GM19395 (cell line): Measurements from ENCODE around the gene APBB1.

Experiments used
- ATAC-seq: cut with Tn5 transposase; IDR thresholded peaks from one replicate; pipeline ENCODE4 v1.9.1; 2021; ENCODE audit warnings: mild to moderate bottlenecking, moderate library complexity; ENCODE audit not compliant: unreplicated experiment

The APBB1 gene

DNA sequence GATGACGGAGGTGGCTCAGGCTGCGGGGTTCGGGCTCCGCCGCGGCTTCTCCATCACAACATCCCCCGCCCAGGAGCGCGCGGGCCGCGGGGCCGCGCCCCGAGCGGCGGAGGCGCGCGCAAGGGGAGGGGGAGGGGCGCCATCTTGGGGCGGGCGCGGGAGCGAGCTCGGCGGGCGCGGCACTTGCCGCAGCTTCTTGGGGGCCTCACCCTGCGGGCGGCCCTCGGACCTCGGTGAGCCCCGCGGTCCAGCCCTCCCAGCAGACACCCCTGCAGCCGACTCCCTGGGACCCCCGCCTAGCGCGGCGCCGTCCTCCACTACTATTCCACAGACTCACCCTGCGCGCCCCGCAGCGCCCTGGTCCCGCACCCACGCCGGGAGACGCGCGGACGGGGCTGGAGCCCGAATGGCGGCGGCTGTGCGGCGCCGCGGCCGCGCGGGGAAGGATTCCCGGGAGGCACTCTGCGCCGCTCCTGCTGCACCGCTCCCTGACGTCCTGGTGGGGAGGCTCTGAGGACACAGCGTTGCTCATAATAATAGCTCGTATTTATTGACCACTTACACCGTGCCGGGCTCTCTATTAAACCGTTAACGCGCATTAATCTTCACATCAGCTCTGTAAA is at the start of gene APBB1:
APBB1 (minus strand) TSS at position 86 of the 623 bp plus-strand sequence. CDS start 7,747 bp downstream, outside the sequence.
- ATAC-seq: peak; percentile 70

DNA sequence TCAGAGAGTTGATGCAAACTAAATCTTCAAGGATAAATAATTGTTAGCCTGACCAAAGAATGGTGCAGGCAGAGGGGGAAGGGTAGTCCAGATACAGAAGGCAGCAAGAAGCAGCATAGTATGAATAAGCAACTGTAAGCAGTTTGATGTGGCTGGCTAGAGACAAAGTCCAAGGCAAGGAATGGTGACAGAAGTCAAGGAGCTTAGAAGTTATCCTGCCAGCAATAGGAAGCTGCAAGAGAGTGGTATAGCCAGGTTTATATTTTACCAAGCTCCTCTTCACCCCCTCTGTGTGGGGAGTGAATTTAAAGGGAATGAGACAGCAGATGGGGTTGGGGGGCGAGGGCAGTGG is 40.2 kb upstream of the APBB1 start:
- ATAC-seq: no peak

DNA sequence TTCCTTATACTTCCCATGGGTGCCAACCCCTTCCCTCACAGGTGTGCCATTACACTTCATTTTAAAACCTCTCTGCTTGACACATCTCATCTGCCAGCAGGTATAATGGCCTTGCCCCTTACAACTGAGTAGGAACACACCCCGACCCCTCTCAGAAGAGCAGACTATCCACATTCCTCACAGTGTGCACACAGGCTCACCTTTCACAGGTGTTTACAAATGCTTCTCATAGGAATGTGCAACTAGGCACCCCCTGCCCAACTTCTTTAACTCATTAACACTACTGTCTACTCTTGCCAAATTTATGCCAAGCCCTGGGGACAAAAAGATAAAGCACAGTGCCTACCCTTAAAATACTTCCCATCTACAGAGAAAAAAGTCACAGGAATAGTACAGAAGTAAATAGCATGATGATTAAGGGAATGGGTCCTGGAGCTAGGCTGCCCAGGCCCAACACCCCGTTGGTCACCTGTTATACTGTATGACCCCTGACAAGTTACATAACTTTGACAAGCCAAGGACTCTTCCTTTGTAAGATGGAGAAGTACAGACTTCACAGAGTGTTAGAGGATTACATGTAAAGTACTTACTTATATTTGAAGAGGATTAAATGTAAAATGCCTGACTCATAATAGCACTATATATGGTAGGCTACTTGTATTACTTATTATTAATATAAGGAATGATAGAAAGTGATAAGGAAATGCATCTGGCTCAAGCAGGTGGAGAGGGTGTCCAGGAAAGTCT is 39.6 kb upstream of the APBB1 start:
- ATAC-seq: no peak

DNA sequence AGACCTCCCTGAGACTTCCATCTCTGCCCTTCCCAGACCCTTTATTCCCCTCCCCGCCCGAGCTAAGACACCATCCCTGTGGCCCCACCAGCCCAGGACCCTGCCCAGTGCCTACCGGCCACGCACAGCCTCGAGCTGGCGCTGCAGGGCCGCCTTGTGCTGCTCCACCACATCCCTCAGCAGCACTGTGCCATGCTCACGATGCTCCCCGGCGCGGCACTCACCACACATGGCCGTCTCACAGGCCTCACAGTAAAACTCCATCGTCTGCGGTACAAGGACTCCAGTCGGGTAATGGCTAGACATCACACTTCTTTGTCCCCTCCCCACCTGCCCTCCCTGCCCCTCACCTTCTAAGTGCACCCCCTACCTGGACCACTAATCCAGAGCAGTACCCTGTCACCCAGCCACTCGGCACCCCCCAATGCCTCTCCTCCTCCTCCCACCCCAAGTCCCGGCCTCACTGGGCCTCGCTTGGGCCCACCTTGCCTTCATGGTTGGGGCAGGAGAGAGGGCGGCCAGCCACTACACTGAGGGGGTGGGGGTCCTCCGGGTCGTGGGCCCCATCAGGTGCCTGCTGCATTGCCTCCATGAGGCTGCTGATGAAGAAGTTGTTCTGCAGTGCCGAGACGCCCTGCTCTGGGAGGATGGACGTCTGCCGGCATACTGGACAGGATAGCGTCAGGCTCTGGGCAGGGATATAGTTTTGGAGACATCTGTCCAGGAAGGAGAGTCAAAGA is 38.9 kb upstream of the APBB1 start:
- ATAC-seq: no peak

DNA sequence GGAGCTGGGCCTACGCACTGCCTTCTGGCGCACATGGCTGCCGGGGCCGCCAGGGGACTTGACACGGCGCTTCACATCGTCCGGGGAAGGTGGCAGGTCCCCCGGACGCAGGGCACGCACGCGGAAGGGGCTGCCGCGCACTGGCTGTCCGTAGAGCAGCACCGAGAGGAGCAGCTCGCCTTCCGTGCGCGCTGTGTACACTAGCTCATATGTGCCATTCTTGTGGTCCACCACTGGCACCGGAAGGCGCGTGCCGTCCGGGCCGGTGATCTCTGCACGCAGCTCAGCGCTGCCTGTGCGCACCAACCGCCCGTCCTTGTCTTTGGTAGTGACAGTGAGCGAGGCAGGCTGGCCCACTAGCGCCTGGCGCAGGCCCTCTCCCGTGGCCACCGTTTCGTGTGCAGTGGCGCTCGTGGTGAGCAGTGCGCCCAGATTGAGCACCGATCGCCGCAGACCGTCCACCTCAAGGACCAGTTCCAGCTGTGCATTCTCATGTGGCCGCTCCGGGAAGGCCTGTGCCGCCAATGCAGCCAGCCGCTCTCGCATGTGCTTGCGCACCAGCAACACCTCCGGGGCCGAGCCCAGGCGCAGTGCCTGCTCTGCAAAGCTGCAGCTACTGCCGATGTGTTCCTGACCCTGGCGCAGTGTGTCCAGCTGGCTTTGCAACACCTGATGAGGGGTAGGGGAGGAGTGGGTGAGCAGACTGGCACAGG is 37.6 kb upstream of the APBB1 start:
- ATAC-seq: no peak

DNA sequence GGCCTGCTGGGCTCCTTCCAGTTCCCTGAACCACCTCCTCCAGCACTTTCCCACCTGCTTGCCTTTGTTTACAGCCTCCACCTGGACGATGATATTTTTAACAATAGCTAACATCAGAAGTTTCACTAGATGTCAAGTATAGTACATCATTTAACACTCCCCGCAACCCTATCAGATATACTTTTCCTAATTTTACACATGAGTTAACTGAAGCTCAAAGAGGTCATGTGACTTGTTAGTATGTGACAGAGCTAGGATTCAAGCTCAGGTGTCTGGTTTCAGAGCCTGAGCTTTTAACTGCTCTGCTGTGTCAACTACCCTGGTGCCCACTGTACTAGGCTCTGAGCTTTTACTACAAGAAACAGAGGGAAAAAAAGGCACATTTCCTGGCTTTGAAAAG is 36.2 kb upstream of the APBB1 start:
- ATAC-seq: no peak

DNA sequence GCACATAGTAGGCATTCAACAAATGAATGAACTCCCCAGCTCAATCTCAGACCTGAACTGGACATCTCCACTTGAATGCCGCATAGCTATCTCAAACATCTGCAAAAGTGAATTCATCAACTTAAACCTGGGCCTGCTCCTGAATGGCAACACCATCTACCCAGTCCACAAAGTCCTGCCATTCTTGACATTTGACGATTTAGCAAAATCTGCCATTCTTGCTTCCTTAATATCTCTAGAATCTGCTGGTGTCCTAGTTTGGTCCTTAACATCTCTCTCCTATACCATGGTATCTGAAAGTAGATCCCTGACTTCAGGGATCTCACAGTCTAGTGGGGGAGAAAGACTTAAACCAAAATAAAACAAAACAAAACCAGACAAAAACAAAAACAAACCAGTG is 34.3 kb upstream of the APBB1 start:
- no peak for ATAC-seq

DNA sequence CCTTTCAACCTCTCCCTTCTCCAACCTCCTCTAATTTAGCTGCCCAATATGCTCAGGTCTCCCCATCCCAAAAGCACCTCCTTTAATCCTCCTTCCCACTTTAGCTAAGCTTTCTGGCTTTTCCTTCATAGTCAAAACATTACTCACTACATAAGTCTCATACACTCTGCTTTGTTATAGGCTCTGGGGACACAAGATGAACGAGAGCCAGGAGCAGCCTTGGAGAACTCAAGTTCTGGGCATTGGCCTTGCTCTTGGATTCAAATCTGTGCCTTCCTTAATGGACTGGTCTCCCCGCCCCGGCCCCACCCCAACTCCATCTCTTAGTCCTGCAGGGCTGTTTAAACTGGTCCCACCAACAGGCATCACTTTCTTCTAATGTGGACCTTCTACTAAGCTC is 33.3 kb upstream of the APBB1 start:
- ATAC-seq: no peak

DNA sequence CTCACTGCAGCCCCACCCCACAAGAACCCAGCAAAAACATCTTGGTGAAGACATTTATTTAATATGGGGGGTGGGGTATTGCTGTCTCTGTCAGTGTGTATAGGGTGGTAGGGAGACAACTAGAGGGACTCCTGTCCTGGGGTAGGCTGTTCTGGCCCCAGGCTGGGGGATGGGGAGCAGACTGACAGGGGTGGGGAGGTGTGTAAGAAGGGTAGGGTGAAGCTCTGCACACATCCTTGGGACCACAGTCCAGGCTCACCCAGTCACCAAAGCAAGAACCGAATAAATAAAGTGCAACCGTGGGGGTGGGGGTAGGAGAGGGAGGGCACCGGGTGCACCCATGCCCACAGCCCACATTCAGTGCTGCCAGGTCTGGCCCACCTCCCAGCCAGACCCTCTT is 29.7 kb upstream of the APBB1 start:
- no peak for ATAC-seq

DNA sequence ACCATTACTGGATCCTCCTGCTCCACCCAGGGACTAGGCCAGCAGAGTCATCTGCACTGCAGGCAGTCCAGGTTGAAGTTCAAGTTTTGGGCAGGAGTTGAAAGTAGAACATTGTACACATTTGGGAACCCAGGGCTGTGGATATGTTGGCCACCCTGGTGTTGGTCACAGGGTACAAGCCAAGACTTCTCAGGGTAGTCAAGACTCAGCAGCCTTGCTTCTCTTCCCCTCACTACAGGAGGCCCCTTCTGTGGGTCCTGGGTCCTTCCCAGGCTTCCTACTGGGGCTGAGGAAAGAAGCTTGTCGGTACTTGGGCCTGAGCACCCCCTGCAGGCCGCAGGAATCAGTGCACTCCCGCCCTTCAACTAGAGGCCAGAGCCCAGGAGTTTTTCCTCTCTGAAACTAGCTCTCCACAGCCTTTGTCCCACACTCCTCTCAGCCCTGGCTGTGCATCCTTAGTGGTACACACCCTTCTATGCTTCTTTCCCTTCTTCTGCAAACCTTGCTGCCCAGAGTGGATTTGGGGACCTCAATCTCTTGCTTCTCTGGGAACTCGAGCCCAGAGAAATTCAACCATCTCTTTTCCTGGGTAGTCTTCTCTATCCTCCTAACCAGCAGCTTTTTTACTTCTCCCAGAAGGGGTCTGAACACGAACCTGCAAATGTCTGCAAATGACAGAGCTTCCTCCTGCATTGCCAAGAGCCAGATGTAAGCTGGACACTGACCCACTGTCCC is 24.5 kb upstream of the APBB1 start:
- peak; percentile 84 for ATAC-seq

DNA sequence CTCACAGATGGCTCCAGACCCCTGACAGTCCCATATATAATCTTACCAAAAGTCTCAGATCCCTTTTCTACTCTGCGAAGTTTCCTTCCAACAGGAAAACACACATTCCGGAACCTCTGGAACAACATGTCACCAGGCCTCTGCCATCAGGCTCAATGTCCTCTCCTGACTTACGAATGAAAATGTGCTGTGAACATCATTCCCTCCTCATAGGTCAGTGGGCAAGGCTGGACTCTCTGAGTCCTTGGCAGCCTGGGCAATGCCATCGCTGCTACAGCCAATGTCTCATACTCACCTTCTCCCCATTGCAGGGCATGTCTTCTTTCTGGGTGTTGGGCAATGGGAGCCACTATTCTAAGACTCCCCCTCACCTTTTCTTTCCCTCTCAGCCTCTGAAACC is 23.5 kb upstream of the APBB1 start:
- ATAC-seq: no peak

DNA sequence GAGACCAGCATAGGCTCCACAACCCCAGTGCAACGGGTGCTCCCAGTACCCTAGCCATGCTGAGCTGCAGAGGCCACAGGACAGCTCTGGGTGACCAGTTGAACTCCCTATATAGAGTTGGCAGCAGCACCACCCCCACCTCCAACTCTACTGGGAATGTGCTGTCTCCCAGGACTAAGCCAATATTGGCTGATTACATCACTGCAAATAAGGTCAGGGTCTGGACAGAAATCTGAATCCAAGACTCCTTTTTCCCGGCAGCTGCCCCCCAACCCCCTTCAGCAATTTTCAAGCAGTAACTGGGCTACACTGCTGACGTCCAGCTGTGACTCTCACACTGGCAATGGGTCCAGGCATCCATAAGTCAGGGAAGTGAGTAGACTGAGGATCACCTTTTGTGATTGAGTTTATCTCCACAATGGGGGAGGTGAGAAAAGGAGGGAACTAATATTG is 22.0 kb upstream of the APBB1 start, which contains the start of gene HPX:
HPX (minus strand) TSS at position 82 of the 453 bp plus-strand sequence; CDS start at position 58, 24 bp downstream.
- no peak for ATAC-seq

DNA sequence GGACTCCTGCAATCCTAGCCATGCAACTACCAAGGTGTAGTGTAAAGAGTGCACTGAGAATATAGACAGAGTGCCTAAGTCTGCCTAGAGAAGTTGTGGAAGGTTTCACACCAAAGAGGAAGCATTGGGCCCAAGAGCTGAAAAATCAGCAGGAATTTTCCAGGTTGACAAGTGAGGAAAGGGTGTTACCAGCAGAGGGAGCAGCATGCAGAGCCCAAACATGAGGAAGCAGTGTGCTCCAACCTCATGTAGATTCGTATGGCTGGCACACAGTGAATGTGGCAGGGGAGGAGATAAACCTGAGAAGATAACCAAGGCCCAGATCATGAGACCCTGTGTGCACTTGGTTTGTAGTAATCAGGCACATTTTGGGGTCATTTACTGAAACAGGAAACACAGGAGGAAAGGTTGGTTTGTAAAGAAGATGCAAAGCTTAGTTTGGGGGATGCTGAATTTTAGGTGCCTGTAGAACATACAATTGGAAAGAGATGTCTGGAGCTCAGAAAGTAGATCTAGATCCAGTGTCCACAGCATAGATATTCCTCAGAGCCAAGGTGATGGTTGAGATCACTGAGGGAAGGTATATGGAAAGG is 20.2 kb upstream of the APBB1 start:
- no peak for ATAC-seq

DNA sequence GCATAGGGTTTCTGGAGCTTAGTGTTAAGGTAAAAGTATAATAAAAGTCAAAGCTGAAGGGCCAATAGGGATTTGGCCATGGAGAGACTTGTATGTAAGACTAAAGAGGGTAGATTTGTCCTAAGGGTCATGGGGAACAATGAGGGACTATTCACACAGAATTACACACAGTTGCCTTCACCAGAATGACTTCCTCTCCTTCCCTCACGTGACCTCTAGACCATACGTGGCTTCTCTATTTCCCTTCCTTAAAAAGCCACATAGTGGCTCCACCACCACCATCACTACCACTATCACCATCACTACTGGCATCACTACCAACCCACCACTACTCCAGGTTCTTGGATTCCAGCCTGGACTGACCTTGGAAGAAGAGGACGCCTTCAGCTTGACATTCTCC is 19.1 kb upstream of the APBB1 start:
- ATAC-seq: no peak

DNA sequence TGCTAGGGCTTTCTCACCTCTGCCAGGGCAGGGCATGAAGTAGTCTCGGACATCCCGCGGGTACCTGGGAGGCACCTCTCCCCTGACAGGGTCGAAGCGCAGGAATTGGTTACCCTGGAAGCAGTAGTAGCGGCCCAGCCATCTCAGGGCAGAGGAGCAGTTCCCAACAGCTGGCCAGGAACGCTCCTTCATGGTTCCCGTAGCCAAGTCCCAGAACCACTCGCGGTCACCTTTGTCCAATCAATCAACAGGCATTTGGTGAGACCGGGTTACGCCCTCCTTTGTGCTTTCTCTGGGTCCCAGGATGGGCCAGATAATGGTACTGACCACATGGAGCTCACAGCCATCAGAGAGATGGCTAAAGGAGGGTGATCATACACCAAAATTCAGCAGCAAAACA is 18.5 kb upstream of the APBB1 start:
- ATAC-seq: no peak

DNA sequence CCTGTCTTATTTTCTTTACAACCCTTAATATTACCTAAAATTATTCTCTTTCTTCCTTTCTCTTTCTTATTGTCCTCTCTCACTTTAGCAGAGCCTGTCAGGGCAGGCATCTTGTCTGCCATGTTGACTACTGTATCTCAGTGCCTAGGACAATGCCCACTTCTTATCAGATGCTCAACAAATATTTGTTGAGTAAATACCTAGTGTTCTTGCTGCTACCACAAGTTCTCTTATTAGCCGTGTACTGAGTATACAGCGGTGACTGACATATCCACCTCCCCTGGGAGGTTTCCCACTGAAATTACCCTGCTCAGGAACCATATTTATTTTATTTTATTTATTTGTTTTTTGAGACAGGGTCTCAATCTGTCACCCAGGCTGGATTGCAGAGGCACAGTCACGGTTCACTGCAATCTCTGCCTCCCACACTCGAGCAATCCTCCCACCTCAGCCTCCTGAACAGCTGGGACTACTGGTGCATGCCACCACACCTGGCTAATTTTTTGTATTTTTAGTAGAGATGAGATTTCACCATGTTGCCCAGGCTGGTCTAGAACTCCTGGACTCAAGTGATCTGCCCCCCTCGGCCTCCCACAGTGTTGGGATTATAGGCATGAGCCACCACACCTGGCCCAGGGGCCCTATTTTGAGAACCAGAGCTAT is 15.2 kb upstream of the APBB1 start:
- ATAC-seq: no peak

DNA sequence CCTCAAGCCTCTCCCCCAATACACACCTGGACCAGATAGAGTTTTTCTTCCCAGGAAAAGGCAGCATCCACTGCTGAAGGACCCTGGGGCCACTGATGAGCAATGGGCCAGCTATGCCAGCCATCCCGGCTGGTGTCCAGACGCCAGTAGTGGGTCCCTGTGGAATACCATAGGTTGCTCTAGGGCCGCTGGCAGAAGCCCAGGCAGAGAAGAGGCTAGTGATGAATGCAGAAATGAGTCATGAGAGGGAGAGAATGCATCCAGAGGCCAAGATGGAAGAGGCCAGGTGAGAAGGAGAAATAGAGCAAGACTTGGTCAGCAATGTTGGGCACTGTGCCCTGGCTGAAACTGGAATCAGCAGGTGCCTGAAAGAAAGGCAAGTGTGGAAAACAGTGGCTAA is 13.0 kb upstream of the APBB1 start:
- no peak for ATAC-seq

DNA sequence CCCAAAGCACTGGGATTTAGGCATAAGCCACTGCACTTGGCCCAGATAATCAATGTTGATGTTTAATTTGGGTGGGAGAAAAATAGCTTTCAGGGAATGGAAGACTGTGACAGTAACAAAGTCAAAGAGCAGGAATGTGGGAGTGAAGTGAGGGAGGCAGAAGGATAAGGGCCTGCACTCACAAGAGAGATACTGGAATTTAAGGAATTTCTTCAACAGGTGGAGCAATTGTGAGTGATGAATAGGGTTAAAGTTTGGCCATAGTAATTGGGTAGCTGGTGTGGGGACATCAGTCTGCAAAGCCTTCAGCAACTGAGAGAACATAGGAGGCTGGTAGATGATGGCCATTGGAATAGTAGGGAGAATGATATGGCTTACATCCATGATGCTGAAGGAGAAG is 8.6 kb upstream of the APBB1 start:
- ATAC-seq: no peak

DNA sequence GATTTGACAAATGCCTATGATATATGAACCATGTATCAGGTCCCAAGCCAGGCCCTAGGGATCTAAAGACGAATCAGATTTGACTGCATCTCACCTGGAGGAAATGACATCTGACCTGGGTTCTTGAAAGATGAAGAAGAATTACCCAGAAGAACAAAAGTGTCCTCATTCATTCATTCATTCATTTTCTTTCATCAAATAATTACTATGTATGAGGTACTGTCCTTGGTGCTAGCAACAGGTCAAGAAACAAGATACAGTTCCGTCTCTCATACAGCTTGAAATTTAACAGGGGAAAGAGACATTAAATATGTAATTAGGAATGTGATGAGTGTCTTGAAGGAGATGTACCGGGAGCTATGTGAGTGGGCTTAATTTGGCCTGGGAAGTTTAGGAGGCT is 1.8 kb upstream of the APBB1 start:
- ATAC-seq: no peak

DNA sequence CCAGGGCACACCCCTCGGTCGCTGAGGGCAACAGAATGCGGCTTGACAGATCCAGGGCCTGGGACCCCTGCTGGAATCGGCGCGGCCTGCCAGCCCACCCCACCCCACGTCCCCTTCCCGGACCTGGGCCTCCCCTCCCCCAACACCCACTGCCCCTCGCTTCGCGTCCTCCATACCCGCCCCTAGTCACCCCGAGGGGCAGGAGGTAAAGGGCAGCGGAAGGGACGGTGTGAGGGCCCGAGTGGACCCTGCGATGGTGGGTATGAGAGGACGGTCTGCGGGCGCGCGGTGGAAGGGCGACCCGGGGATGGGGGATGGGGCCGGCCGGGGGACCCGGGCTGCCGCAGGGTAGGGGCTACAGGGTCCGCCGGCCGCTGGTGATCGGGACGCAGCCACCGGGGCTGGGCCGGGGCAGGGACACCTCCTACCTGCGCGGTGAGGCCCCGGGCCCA is 311 bp downstream of the APBB1 start:
- peak; percentile 5 for ATAC-seq
